OCI-LY1 (cell line): Measurements from ENCODE around the gene SHFL.

Source experiments
- EZH2 ChIP-seq: fragments of 200-600 bp; sonication (generic), shearing (Covaris generic); IDR thresholded peaks from 2 replicates; pipeline ENCODE4 v1.8.0; 2017; ENCODE audit warnings: borderline replicate concordance, mixed run types, mild to moderate bottlenecking, antibody characterized with exemption, low read length, moderate library complexity, mixed read lengths
- TF ChIP-seq, protein P1 (sequence below): fragments of 200-600 bp; sonication (generic), shearing (Covaris generic); IDR thresholded peaks from 2 replicates; pipeline ENCODE4 v1.5.1; 2017; ENCODE audit warnings: mild to moderate bottlenecking, antibody characterized with exemption, low read length, moderate library complexity, mixed read lengths

DNA sequence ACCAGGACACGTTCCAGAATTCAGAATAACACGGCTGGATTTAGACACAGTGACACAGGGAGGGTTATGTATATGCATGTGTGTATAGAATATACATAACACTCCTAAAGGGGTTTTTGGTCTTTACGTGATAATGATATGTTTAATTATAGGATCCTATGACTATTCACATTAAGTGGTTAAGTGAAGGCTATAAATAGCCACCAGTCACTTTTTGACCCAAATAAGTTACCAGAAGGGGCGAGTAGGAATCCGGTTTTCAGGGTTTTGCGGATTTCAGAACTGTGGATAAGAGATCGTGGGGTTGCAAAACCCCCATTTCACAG is 9.5 kb downstream of the SHFL start:
- TF ChIP-seq, protein P1, sequence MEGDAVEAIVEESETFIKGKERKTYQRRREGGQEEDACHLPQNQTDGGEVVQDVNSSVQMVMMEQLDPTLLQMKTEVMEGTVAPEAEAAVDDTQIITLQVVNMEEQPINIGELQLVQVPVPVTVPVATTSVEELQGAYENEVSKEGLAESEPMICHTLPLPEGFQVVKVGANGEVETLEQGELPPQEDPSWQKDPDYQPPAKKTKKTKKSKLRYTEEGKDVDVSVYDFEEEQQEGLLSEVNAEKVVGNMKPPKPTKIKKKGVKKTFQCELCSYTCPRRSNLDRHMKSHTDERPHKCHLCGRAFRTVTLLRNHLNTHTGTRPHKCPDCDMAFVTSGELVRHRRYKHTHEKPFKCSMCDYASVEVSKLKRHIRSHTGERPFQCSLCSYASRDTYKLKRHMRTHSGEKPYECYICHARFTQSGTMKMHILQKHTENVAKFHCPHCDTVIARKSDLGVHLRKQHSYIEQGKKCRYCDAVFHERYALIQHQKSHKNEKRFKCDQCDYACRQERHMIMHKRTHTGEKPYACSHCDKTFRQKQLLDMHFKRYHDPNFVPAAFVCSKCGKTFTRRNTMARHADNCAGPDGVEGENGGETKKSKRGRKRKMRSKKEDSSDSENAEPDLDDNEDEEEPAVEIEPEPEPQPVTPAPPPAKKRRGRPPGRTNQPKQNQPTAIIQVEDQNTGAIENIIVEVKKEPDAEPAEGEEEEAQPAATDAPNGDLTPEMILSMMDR: no peak
- TF ChIP-seq EZH2: no peak
